Cardiac fibroblast (primary cell): ENCODE data around the gene EEPD1.

Source experiments
- DNase-seq, 2 donors: peaks; one replicate each; pipeline versions ENCODE4 v3.0.0 to v3.0.0-alpha.2; 2010; ENCODE audit warnings: low read depth in 2 of 2
- H3K4me3 ChIP-seq, 2 donors: replicated peaks in 1 of 2; 1 replicate in 1 of 2; 2 replicates in 1 of 2; pipeline ENCODE4 v1.5.1; 2011; ENCODE audit warnings: low read depth in 2 of 2, low read length in 2 of 2, mild to moderate bottlenecking in 2 of 2, moderate library complexity in 1 of 2
- TF ChIP-seq, protein P1 (sequence below): IDR thresholded peaks from one replicate; pipeline ENCODE4 v1.5.1; 2011; ENCODE audit warnings: low read depth, mild to moderate bottlenecking, low read length, inconsistent platforms

EEPD1 gene

DNA sequence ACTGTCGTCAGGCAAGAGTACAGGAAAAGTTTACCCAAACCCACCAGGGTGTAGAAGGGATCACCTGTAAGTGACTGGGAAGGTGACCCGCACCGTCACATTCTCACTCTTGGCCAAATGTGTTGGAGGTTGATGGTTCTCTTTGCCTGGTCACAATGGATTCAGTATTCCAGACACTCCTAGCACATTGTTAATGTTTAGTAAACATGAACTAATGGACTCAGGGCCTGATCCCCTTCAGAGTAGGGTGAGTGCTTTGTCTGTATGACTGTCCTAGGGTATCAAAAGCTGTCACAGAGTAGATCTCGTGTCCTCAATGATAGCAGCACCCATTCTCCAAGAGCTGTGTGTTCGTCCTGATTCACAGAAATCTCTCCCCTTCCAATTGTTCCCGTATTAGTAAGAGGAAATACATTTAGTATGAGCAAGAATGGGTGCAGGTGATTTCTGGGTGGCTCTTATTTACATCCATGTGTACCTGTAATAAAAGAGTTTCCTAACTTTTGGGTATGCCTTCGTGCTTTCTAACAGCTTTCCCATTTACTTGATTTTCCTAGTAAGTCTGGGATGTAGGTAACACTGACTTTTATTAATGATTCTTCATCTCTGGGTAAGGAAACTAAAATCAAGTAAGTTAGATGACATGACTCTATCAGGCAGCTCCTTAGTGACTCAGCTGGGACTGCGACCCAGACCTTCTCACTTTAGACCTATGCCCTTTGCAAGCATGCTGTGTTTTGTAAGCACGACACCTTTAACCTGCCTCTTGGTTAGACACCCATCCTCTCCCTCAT, 4.7 kb downstream of the EEPD1 start:
- DNase-seq = no peak
- no peak overlapping the region for H3K4me3 ChIP-seq
- TF ChIP-seq, protein P1, sequence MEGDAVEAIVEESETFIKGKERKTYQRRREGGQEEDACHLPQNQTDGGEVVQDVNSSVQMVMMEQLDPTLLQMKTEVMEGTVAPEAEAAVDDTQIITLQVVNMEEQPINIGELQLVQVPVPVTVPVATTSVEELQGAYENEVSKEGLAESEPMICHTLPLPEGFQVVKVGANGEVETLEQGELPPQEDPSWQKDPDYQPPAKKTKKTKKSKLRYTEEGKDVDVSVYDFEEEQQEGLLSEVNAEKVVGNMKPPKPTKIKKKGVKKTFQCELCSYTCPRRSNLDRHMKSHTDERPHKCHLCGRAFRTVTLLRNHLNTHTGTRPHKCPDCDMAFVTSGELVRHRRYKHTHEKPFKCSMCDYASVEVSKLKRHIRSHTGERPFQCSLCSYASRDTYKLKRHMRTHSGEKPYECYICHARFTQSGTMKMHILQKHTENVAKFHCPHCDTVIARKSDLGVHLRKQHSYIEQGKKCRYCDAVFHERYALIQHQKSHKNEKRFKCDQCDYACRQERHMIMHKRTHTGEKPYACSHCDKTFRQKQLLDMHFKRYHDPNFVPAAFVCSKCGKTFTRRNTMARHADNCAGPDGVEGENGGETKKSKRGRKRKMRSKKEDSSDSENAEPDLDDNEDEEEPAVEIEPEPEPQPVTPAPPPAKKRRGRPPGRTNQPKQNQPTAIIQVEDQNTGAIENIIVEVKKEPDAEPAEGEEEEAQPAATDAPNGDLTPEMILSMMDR = no peak

DNA sequence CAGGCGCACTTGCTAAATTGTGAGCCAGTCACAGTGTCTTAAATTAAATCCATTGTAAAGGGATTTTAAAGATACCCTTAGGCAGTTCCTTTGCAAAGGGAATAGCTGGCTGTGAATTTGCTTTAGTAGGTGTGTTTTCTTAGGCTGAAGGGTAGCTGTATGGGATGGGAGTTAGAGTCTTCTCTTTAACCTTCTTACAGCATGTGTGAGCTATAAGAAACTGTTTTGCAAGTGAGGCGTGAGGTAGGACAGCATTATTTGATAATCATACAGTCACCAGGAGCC, 5.2 kb downstream of the EEPD1 start:
- DNase-seq = no peak
- TF ChIP-seq, protein P1 = no peak
- H3K4me3 ChIP-seq = no peak overlapping the region

DNA sequence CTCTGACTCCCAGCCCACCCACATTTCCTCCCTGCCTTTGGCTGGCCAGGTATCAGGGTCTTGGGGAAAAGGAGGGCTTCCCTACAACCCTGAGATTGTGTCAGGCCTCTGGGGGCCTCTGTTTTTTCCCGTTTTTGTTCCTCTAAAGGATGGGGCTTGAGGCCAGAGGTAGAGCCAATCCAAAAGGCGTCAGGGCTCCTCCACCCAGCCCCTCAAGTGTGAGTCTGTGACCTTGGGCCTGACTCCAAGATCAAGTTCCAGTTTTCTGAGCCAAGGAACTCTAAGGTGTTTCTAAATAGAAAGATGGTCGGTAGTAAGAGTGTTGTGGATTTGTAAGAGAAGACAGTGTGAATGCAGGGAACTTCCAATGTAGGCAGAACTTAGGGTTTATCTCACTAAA, 6.6 kb downstream of the EEPD1 start:
- TF ChIP-seq, protein P1 = no peak
- H3K4me3 ChIP-seq = no peak overlapping the region
- DNase-seq = no peak

GRCh38 chr7:36160313-36160712, 7.3 kb downstream of the EEPD1 start:
- TF ChIP-seq, protein P1 = no peak
- no peak overlapping the region for H3K4me3 ChIP-seq

DNA sequence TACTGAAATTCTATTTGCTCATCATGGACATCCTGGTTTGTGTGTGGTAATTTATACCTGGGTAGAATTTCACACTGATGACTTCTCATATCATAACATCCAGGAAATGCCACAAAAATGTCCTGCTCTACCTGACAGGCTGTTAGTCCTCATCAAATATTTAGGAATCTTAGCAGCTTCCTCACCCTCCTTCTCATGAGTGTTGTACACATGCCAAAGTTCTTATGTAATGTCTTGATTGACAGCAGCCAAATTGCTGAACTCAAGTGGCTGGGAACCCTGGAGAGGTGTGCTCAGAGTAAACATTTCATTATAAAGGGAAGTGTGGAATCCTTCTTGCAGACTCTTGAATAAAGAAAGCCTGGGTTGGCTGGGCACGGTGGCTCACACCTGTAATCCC, 8.9 kb downstream of the EEPD1 start:
- TF ChIP-seq, protein P1 = no peak
- H3K4me3 ChIP-seq = no peak overlapping the region
- DNase-seq = no peak

More at GRCh38 chr7:36160313-36160712, 7.3 kb downstream of the EEPD1 start:
- DNase-seq = no peak

DNA sequence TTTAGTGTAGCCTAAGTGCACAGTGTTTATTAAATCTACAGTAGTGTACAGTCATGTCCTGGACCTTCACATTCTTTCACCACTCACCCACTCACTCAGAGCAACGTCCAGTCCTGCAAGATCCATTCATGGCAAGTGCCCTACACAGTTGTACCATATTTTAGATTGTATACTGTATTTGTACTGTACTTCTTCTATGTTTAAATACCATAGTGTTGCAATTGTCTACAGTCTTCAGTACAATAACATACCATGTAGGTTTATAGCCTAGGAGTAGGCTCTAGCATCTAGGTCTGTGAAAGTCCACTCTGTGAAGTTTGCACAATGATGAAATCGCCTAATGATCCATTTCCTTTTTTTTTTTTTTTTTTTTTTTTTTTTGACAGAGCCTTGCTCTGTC, 12.0 kb downstream of the EEPD1 start:
- TF ChIP-seq, protein P1 = no peak
- H3K4me3 ChIP-seq = no peak overlapping the region
- DNase-seq = peak; percentile 13 to 33

GRCh38 chr7:36165802-36166201, 12.7 kb downstream of the EEPD1 start:
- TF ChIP-seq, protein P1 = no peak
- no peak for DNase-seq
- no peak overlapping the region for H3K4me3 ChIP-seq
